AG09309 (cell line): ENCODE data around the gene TBC1D22A.

ENCODE experiments used
- DNase-seq: peaks from one replicate; pipeline ENCODE4 v3.0.0-alpha.2; 2010; ENCODE audit warnings: low read depth
- H3K4me3 ChIP-seq: 2 replicates; pipeline ENCODE4 v1.5.1; 2011; ENCODE audit warnings: mild to moderate bottlenecking, low read depth, low read length, moderate library complexity; ENCODE audit not compliant: control insufficient read depth
- CTCF ChIP-seq: IDR thresholded peaks from 2 replicates; pipeline ENCODE4 v1.5.1; 2011; ENCODE audit warnings: mild to moderate bottlenecking, low read depth, low read length, inconsistent platforms; ENCODE audit not compliant: insufficient read depth, control insufficient read depth; ENCODE audit errors: missing control alignments

The TBC1D22A gene

GRCh38 chr22:47066616-47066905, 304.1 kb downstream of the TBC1D22A start:
- TF ChIP-seq CTCF, result no peak
- H3K4me3 ChIP-seq, result no peak overlapping the region
- no peak for DNase-seq

DNA sequence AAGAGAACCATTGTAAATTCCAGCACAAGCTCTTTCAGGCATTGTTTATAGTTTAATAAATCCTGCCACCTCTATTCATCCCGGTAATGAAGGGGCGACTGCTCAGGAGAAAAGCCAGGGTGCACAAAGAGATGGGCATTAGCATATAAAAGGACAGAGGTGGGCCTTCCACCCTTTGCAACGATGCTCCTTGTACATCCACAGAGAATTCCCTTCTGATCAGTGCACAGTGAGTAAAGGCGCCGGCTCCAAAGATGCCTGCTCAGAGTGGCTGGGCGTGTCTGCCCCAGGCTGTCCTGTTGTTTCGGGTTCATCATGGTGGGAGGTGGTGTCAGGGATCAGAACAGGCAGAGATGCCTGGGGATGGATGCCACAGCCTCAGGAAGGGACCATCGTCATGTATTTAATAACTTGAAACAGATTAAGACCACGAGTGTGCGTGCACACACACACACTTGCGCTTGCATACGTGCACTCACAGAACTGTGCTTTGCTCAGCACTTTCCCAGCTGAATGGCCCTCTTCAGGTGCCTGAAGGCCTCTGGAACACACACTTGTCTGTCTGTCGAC, 305.0 kb downstream of the TBC1D22A start:
- no peak for DNase-seq
- H3K4me3 ChIP-seq, result no peak overlapping the region
- TF ChIP-seq CTCF, result no peak

GRCh38 chr22:47067911-47068625, 305.6 kb downstream of the TBC1D22A start:
- no peak for DNase-seq
- TF ChIP-seq CTCF, result no peak
- H3K4me3 ChIP-seq, result no peak overlapping the region

GRCh38 chr22:47068626-47068996, 306.2 kb downstream of the TBC1D22A start:
- no peak for DNase-seq

GRCh38 chr22:47069270-47069669, 306.8 kb downstream of the TBC1D22A start:
- no peak for DNase-seq
- no peak for TF ChIP-seq CTCF

More at GRCh38 chr22:47068626-47068996, 306.2 kb downstream of the TBC1D22A start:
- no peak overlapping the region for H3K4me3 ChIP-seq
- TF ChIP-seq CTCF, result no peak

DNA sequence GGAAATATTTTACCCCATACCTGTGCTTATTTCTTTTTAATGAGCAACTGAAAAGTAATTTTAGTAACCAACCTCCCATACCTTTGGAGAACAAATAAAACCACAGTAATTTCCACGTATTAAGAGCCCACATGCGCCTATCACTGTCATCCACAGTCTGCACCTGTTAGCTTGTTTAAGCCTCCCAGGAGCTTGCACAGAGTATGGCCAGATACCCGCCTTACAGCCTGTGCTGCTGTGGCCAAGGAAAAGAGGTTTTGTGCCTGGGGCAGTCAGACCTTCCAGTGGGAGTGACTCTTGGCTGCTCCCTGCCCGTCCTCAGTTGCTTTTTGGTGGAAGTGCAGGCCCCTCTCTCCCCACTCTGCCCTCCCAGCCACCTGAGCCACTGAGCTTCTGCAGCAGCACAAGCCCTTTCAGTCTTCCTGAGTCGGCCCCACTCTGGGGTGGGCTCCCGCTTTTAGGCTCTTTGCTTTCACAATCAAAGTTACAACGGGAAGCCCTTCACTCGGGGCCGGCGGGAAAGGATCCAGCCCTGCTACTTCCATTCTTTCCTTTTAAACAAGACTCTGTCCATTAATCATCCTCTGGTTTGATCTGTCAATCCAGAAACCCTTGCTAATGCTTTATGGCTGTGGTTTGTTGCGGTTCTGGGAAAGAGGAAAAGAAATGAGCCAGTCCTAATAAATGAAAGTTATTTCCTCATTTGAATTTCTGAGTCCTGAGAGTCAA, 308.8 kb downstream of the TBC1D22A start:
- no peak overlapping the region for H3K4me3 ChIP-seq
- no peak for TF ChIP-seq CTCF
- DNase-seq, result no peak

More at GRCh38 chr22:47069270-47069669, 306.8 kb downstream of the TBC1D22A start:
- no peak overlapping the region for H3K4me3 ChIP-seq
